ENCODE measurements around the gene LCE1A.

LCE1A gene, protein sequence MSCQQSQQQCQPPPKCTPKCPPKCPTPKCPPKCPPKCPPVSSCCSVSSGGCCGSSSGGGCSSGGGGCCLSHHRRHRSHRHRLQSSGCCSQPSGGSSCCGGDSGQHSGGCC

GRCh38 chr1:152827173-152827572, at the start of gene LCE1A:
Gene LCE1A, plus strand, starts transcription at chr1:152827473. Its CDS starts 0 bp downstream, at chr1:152827473.
- DNase-seq: no peak

- DNase-seq: no peak
These were observed 49.6 kb upstream of the LCE1A start for GRCh38 chr1:152777510-152778137.

DNA sequence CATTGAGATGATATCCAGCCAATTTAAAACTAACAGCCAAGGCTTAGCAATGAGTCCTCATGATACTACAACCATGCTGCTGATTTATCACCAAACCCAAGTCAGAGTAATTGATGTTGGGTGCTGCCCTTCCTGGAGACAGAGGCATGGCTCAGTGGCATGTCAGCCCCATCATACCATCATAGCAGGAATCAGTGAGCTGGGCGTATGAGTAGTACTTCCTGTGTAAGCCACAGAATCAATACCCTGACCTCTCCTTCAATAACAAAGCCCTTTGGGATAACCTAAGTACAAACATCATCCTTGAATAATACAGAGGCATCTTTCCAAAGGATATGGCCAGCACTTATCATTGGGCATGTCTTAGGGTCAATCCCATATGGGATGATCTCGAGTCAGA, 44.2 kb upstream of the LCE1A start:
- no peak for DNase-seq

GRCh38 chr1:152786077-152786476, 41.2 kb upstream of the LCE1A start, which contains the start of gene LCE1E:
Gene LCE1E, plus strand, starts transcription at chr1:152786257. Its CDS starts 1,043 bp downstream, at chr1:152787300.
- no peak for DNase-seq

DNA sequence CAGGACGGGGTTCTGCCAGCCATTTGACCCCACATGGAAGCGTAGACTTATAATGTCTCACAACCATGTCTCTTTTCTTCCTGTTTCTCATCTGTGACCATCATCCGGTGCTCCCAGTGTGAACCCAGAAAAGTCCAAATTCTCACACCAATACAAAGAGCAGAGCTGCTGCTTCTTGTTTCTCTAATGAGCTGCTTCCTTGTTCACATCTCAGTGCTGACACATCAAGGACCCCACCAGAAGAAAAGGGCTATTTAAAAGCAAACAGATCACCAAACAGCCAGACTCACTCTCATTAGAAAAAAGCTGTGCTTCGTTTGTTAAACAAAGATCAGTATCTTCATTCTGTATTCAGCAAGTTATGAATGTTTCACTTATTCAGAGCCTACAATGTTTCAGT, 31.6 kb upstream of the LCE1A start:
- no peak for DNase-seq

GRCh38 chr1:152796421-152796820, 30.9 kb upstream of the LCE1A start, which contains the start of gene LCE1D:
Gene LCE1D, plus strand, starts transcription at chr1:152796721. Its CDS starts 1,074 bp downstream, at chr1:152797795.
- DNase-seq: no peak

- DNase-seq: no peak
These were observed 25.9 kb upstream of the LCE1A start for GRCh38 chr1:152801333-152801732.

DNA sequence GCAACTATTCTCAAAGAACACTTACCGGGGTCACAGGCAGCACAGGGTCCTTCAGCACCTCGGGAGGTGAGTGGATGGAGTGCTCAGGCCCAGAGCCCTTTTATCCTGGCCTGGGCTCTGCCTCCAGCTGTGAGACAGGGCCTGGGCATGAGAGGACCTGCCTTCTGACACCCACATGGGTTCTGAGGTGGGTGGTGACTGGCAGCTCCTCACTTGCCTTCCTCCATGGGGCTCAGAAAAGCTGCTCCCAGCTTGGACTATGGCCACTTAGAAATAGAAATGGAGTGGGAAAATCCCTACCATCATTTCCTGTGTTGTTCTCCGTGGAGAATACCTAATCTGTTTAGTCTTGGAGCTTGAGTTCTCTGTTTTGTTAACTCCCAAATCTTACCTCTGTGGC, 20.7 kb upstream of the LCE1A start, which contains the start of gene LCE1C:
TSS of gene LCE1C (minus strand) at position 76 of the 400 bp plus-strand sequence. CDS start 1,173 bp downstream, outside the sequence.
- no peak for DNase-seq

DNA sequence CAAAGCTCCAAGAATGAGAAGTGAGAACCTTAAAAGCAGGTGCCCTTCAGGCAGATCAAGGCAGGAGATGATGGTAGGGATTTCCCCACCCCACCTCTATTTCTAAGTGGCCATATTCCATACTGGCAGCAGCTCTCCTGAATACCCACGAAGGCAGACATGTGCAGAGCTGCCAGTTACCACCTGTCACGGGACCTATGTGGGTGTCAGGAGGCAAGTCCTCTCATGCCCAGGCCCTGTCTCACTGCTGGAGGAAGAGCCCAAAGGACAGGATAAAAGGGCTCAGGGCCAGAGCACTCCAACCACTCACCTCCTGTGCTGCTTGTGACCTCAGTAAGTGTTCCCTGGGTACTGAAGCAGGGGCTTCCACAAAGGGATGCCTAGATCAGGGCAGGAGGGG, 16.2 kb upstream of the LCE1A start:
- no peak for DNase-seq

GRCh38 chr1:152811671-152812070, 15.6 kb upstream of the LCE1A start, which contains the start of gene LCE1B:
Gene LCE1B, plus strand, starts transcription at chr1:152811971. Its CDS starts 476 bp downstream, at chr1:152812447.
- DNase-seq: no peak

DNA sequence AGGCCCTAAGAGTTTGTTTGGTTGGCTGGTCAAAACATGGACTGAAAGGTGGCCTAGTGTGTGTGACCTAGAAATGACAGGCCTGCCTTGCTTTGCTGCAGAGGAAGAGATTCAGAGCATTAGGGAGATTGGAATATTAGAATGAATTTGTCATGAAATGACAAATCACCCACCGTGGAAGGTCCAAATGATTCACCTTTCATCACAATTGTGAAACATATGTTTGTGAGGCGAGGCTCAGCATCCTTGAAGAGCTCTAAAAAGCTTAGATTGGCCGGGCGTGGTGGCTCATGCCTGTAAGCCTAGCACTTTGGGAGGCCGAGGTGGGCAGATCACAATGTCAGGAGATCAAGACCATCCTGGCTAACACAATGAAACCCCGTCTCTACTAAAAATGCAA, 10.0 kb upstream of the LCE1A start:
- no peak for DNase-seq

GRCh38 chr1:152823294-152823693, 4.0 kb upstream of the LCE1A start:
- no peak for DNase-seq

- DNase-seq: no peak
These were observed 2.3 kb upstream of the LCE1A start for GRCh38 chr1:152824964-152825363.

GRCh38 chr1:152836870-152837269, 9.6 kb downstream of the LCE1A start:
- no peak for DNase-seq

GRCh38 chr1:152842556-152842955, 15.3 kb downstream of the LCE1A start, which contains the start of gene LCE6A:
Gene LCE6A, plus strand, starts transcription at chr1:152842856. Its CDS starts 665 bp downstream, at chr1:152843521.
- no peak for DNase-seq

GRCh38 chr1:152855661-152856060, 28.4 kb downstream of the LCE1A start:
- no peak for DNase-seq

DNA sequence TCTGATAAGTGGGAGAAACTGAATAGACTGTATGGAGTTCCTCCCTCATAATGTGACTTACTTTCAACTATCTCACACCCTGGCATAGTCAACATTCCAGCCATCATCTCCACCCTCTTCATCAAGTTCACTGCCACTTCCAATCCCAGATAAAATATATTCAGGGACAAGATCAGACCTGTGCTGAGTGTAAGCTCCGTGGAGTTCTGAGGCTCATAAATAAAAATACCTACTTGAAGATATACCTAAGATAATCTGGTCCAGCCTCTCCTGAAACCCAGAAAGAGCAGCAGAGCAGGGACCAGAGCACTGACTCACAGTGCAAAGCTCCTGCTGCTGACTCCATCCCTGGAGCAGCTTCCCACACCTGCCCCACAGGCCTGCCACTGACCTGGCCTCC, 30.8 kb downstream of the LCE1A start:
- DNase-seq: no peak

DNA sequence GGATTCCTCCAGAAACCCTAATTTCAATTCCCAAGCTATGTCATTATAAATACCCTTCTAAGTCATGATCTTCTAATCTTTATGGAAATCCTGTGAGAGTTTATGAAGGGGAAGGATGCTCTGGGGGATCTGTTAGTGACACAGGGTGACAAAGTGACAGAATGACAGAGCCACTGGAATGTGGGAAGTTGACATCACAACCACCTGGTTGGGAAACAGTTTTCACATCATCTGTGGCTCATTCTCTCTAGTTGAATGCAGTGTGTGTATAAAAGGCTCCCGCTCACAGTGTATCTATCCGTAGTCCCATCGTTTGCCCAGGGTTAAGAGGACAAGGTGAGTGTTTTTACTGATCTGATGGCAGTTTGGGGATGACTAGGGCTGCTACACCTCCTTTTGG, 32.4 kb downstream of the LCE1A start, which contains the start of gene LCE7A:
TSS of gene LCE7A (plus strand) at position 301 of the 400 bp plus-strand sequence. CDS start 702 bp downstream, outside the sequence.
- no peak for DNase-seq

DNA sequence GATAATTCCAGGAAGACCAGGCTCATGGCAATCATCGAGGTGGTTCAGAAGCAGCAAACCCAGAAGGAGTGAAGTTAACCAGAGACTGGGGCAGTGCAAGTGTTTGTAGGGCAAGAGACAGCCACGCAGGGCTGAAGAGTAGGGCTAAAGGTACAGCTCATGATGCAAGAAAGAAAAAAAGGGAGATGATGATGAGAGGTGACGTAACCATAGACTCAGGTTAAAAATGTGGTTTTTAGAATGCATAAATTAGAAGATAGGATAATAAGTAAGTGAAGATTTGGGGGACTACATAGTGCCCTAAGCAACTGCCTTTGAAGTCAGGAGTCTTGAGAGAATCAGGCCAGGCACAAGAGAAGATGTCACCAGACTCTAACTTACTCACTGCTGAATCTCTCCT, 32.9 kb downstream of the LCE1A start:
- DNase-seq: no peak

DNA sequence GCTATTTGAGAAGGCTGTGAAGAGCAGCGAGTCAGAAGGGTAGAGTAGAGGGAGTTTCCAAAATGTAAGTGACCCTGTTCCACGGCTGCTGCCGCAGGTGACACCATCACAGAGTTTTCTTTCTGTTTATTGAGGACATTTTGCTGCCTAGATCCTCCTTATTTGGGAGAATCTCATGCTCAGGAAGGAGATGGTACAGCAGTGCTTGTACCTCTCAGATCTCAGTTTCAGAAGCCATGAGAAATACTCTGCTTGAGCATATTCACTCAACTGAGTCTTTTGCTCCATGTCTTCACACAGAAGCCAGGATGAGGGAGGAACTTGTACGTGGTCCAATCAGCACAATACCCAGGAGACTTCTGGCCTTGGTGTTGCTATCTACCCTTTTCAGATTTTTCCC, 34.1 kb downstream of the LCE1A start:
- no peak for DNase-seq

- no peak for DNase-seq
These were observed 37.2 kb downstream of the LCE1A start for GRCh38 chr1:152864443-152864842.

- DNase-seq: no peak
These were observed 39.0 kb downstream of the LCE1A start for GRCh38 chr1:152866321-152866720.

DNA sequence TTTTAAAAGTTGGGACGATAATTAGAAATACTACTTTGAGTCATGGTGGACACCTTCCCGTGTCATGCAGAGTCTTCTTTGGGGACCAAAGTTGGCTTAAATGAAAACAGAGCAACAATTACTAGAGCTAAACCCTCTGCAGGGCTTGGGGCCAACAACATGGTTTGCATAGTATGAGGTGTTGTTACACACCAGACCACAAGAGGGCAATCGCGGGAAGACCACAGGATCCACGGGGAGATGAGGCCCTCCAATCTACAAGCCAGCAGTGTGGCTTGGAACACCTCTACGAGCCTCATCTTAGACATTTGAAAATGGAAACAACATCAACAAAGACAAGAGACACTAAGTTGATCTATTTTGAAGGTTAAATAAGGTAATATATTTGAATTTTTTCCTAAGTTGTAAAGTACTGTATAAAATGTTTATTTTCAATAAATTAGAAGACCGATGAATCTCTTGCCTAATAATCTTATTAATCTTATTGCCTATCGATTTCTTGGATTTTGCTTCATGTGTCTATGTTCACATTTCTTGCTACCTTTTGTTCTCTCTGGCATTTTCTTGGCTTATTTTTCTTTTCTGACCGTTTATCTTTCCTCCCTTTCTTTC, 42.6 kb downstream of the LCE1A start:
- peak; percentile 61 for DNase-seq
